Epithelial cell of alveolus of lung (primary cell): ENCODE data around the gene NLGN4X. TPM values are rescaled to one million over a fixed set of nuclear protein-coding genes. Genes with fewer than 3 reads are reported as not detected.

Source experiments
- total RNA-seq: library from RNA; depleted of rRNA; stranded (reverse); fragments of >200 nt; gene quantifications from 2 replicates; pipeline ENCODE4 v1.2.1, GENCODE V29; 2015

Gene NLGN4X
- total RNA-seq: 0.32 and 0.65 TPM in 2 replicates

DNA sequence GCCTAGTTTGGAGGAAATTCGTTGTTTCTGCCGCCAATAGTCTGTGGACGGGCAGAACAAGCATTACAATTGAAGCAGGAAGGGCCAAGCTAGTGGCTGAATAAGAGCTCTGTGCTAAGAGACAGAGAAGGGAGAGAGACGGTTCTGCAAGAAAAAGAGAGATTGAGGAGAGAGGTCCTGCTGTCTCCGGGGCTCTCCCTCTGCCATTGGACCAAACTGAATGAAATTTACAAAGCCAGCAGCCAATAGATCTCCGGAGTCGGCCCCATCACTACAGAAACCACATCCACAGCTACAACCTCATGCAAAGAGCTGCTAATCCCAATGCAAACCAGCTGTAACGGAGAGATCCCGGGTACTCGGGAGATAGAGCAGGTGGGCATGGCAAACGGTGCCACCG, at the start of gene NLGN4X:
Gene NLGN4X, minus strand, starts transcription at position 148 of the 400 bp plus-strand sequence. CDS start 77,401 bp downstream, outside the sequence.

